HEK293T (cell line): ENCODE results near the gene EI24.

Source experiments
- BHLHE40 ChIP-seq: fragments of 450-650 bp; IDR thresholded peaks from 2 replicates; pipeline ENCODE4 v1.6.1; 2016; ENCODE audit warnings: mild to moderate bottlenecking, moderate library complexity, borderline replicate concordance
- FOXA1 ChIP-seq: fragments of 450-650 bp; IDR thresholded peaks from 2 replicates; pipeline ENCODE4 v1.6.1; 2016; ENCODE audit warnings: mild to moderate bottlenecking
- FOXK2 ChIP-seq: fragments of 450-650 bp; IDR thresholded peaks from 2 replicates; pipeline ENCODE4 v1.6.1; 2016; ENCODE audit warnings: mild to moderate bottlenecking
- FOXM1 ChIP-seq: fragments of 450-650 bp; IDR thresholded peaks from 2 replicates; pipeline ENCODE4 v1.6.1; 2017; ENCODE audit warnings: mild to moderate bottlenecking, borderline replicate concordance
- NFRKB ChIP-seq: fragments of 450-650 bp; IDR thresholded peaks from 2 replicates; pipeline ENCODE4 v1.6.1; 2016; ENCODE audit warnings: mild to moderate bottlenecking, moderate library complexity
- SP1 ChIP-seq: fragments of 450-650 bp; IDR thresholded peaks from 2 replicates; pipeline ENCODE4 v1.6.1; 2017

- TF ChIP-seq FOXA1 (no peak), FOXK2 (no peak), NFRKB (no peak), SP1 (no peak), FOXM1 (no peak), BHLHE40 (no peak)
Observed at GRCh38 chr11:125626288-125626950, 57.1 kb downstream of the EI24 start.
